Measurements from ENCODE around the gene MRPS15. TPM values are rescaled to one million over a fixed set of nuclear protein-coding genes. Genes with fewer than 3 reads are reported as not detected.

The MRPS15 gene
- total and polyA plus RNA-seq, 2 of the 13 experiments (the other 11 are each of a cell fraction or from before 2014, with no cell fraction given), result 59.0 to 113 TPM

GRCh38 chr1:36425791-36426190 is 38.4 kb downstream of the MRPS15 start:
- Histone ChIP-seq H3K9ac (ENCODE audit: insufficient read depth, low read depth, low read length) (no peak overlapping the region), H3K36me3 (replicated peaks in 1 of 2; ENCODE audit: control insufficient read depth in 1 of 2, insufficient read depth in 2 of 2, low read length in 2 of 2) (no peaks in the 10 kb centered on the region), H3K9me3 (ENCODE audit: low read length) (no peaks in the 10 kb centered on the region), H2AFZ (ENCODE audit: low read length) (no peak overlapping the region), H3K4me3 (replicated peaks in 1 of 3; ENCODE audit: insufficient read depth in 1 of 3, low read depth in 2 of 3, low read length in 3 of 3) (no peak overlapping the region), H3K79me2 (ENCODE audit: insufficient read depth, low read length) (no peaks in the 10 kb centered on the region), H3K4me2 (ENCODE audit: low read depth, low read length) (no peak overlapping the region), H3K4me1 (ENCODE audit: insufficient read depth, low read length) (peaks cover 7% of the 10 kb centered on the region), H3K27ac (ENCODE audit: extremely low read length, insufficient read depth, low read length) (no peak overlapping the region), H3K27me3 (ENCODE audit: control insufficient read depth in 1 of 2, insufficient read depth in 2 of 2, low read length in 2 of 2) (no peaks in the 10 kb centered on the region), H4K20me1 (ENCODE audit: insufficient read depth, low read length) (no peaks in the 10 kb centered on the region)
- TF ChIP-seq ZNF567 (CRISPR knock-in tag; IDR thresholded peaks at IDR 0.05; ENCODE audit: borderline replicate concordance) (no peak), ZNF652 (CRISPR knock-in tag; IDR thresholded peaks at IDR 0.05; ENCODE audit: borderline replicate concordance, low read depth) (no peak), GTF2F1 (IDR thresholded peaks at IDR 0.05; ENCODE audit: low read length) (no peak), ETV5 (CRISPR knock-in tag; IDR thresholded peaks at IDR 0.05; ENCODE audit: borderline replicate concordance) (no peak), TBL1XR1 (IDR thresholded peaks at IDR 0.05; ENCODE audit: borderline replicate concordance, low read length, partially characterized antibody) (no peak)
- TF ChIP-seq, protein P1, sequence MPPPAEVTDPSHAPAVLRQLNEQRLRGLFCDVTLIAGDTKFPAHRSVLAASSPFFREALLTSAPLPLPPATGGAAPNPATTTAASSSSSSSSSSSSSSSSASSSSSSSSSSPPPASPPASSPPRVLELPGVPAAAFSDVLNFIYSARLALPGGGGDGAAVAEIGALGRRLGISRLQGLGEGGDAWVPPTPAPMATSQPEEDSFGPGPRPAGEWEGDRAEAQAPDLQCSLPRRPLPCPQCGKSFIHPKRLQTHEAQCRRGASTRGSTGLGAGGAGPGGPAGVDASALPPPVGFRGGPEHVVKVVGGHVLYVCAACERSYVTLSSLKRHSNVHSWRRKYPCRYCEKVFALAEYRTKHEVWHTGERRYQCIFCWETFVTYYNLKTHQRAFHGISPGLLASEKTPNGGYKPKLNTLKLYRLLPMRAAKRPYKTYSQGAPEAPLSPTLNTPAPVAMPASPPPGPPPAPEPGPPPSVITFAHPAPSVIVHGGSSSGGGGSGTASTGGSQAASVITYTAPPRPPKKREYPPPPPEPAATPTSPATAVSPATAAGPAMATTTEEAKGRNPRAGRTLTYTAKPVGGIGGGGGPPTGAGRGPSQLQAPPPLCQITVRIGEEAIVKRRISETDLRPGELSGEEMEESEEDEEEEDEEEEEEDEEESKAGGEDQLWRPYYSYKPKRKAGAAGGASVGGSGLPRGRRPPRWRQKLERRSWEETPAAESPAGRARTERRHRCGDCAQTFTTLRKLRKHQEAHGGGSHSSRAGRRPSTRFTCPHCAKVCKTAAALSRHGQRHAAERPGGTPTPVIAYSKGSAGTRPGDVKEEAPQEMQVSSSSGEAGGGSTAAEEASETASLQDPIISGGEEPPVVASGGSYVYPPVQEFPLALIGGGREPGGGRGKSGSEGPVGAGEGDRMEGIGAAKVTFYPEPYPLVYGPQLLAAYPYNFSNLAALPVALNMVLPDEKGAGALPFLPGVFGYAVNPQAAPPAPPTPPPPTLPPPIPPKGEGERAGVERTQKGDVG (CRISPR knock-in tag; IDR thresholded peaks at IDR 0.05; ENCODE audit: borderline replicate concordance), result no peak
- TF ChIP-seq, protein P2, sequence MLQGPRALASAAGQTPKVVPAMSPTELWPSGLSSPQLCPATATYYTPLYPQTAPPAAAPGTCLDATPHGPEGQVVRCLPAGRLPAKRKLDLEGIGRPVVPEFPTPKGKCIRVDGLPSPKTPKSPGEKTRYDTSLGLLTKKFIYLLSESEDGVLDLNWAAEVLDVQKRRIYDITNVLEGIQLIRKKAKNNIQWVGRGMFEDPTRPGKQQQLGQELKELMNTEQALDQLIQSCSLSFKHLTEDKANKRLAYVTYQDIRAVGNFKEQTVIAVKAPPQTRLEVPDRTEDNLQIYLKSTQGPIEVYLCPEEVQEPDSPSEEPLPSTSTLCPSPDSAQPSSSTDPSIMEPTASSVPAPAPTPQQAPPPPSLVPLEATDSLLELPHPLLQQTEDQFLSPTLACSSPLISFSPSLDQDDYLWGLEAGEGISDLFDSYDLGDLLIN (CRISPR knock-in tag; IDR thresholded peaks at IDR 0.05; ENCODE audit: borderline replicate concordance), result no peak
- TF ChIP-seq, protein P3, sequence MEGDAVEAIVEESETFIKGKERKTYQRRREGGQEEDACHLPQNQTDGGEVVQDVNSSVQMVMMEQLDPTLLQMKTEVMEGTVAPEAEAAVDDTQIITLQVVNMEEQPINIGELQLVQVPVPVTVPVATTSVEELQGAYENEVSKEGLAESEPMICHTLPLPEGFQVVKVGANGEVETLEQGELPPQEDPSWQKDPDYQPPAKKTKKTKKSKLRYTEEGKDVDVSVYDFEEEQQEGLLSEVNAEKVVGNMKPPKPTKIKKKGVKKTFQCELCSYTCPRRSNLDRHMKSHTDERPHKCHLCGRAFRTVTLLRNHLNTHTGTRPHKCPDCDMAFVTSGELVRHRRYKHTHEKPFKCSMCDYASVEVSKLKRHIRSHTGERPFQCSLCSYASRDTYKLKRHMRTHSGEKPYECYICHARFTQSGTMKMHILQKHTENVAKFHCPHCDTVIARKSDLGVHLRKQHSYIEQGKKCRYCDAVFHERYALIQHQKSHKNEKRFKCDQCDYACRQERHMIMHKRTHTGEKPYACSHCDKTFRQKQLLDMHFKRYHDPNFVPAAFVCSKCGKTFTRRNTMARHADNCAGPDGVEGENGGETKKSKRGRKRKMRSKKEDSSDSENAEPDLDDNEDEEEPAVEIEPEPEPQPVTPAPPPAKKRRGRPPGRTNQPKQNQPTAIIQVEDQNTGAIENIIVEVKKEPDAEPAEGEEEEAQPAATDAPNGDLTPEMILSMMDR (CRISPR knock-in tag; IDR thresholded peaks at IDR 0.05), result no peak
- no peak for ATAC-seq
- BruUV-seq (replicated peaks), result no TSS peak
- WGBS (ENCODE audit: low lambda C conversion rate), result 74% methylated on average over 4 of the region's 4 CpGs
- ChIA-PET CTCF (ENCODE audit: low intra/inter-chr PET ratio, low total read pairs) (no interaction called here), POLR2A (no interaction called here)
- intact Hi-C loops (cut with micrococcal nuclease; ENCODE audit: unreplicated experiment), result loop anchor here (10.0 kb wide), 1 partner anchor 281 kb away; the partner anchor contains the start of gene TRAPPC3
- FAIRE-seq, result no peak
- in situ Hi-C loops (cut with HindIII; ENCODE audit: extremely low pct_ligation_motif_present, low pct_unique_long_range_greater_than_20kb), result no loop called here
- no peak for DNase-seq (ENCODE audit: low spot score)

Data from HepG2 (cell line).